ENCODE results near the gene ARVCF. TPM values are rescaled to one million over a fixed set of nuclear protein-coding genes. Genes with fewer than 3 reads are reported as not detected.

The ARVCF gene
- total RNA-seq, 4 donors from 2014 or later: 34.5 to 123 (median 111) TPM

- H3K36me3 ChIP-seq: peaks cover 40 to 47% of the 10 kb centered on the region in 2 donors
- intact Hi-C loops (cut with DNase I): no loop called here
Observed at GRCh38 chr22:20060700-20061480, 44.3 kb upstream of the ARVCF start.

GRCh38 chr22:20058989-20059770, 42.6 kb upstream of the ARVCF start:
- Histone ChIP-seq H3K4me1 (no peaks in the 10 kb centered on the region), H3K27ac (no peak overlapping the region), H3K4me3 (replicated peaks in 1 of 3) (no peak overlapping the region), H3K27me3 (no peaks in the 10 kb centered on the region), H3K9me3 (no peaks in the 10 kb centered on the region), H3K36me3 (peaks cover 43 to 45% of the 10 kb centered on the region in 2 donors)
- TF ChIP-seq CTCF (IDR thresholded peaks at IDR 0.05): no peak
- no peak for TF ChIP-seq POLR2A (IDR thresholded peaks at IDR 0.05)
- no peak for DNase-seq
- 91 to 95% methylated on average over 10 of the region's 10 CpGs for WGBS, 2 donors
- intact Hi-C loops (cut with DNase I): no loop called here

More at GRCh38 chr22:20060700-20061480, 44.3 kb upstream of the ARVCF start:
- WGBS, 2 donors: 89 to 91% methylated on average over 10 of the region's 10 CpGs
- TF ChIP-seq POLR2A (IDR thresholded peaks at IDR 0.05): no peak
- TF ChIP-seq CTCF (IDR thresholded peaks at IDR 0.05): no peak
- no peaks in the 10 kb centered on the region for H3K4me1 ChIP-seq
- no peak overlapping the region for H3K27ac ChIP-seq
- DNase-seq: no peak
- no peaks in the 10 kb centered on the region for H3K27me3 ChIP-seq
- H3K9me3 ChIP-seq: no peaks in the 10 kb centered on the region
- H3K4me3 ChIP-seq (replicated peaks in 1 of 3): no peak overlapping the region

- no peaks in the 10 kb centered on the region for H3K4me1 ChIP-seq
- H3K27me3 ChIP-seq: no peaks in the 10 kb centered on the region
- intact Hi-C loops (cut with DNase I): no loop called here
- no peak for TF ChIP-seq POLR2A (IDR thresholded peaks at IDR 0.05)
- no peak overlapping the region for H3K27ac ChIP-seq
- peaks cover 47 to 48% of the 10 kb centered on the region in 2 donors for H3K36me3 ChIP-seq
- no peaks in the 10 kb centered on the region for H3K9me3 ChIP-seq
- WGBS, 2 donors: 96 to 97% methylated on average over 13 of the region's 13 CpGs
- H3K4me3 ChIP-seq (replicated peaks in 1 of 3): no peak overlapping the region
- DNase-seq: no peak
Observed at GRCh38 chr22:20057596-20058268, 41.1 kb upstream of the ARVCF start.

- Histone ChIP-seq H3K27me3 (no peaks in the 10 kb centered on the region), H3K4me1 (no peaks in the 10 kb centered on the region), H3K27ac (no peak overlapping the region), H3K9me3 (no peaks in the 10 kb centered on the region), H3K4me3 (replicated peaks in 1 of 3) (no peak overlapping the region), H3K36me3 (peaks cover 43 to 47% of the 10 kb centered on the region in 2 donors)
- WGBS, 2 donors: 91 to 99% methylated on average over 9 to 16 of the region's 16 CpGs
- DNase-seq: no peak
- TF ChIP-seq POLR2A (IDR thresholded peaks at IDR 0.05) (no peak), CTCF (IDR thresholded peaks at IDR 0.05) (no peak)
- intact Hi-C loops (cut with DNase I): no loop called here
Observed at GRCh38 chr22:20056696-20057386, 40.2 kb upstream of the ARVCF start.

- Histone ChIP-seq H3K36me3 (peaks cover 36 to 41% of the 10 kb centered on the region in 2 donors), H3K27me3 (no peaks in the 10 kb centered on the region), H3K27ac (no peak overlapping the region), H3K9me3 (no peaks in the 10 kb centered on the region), H3K4me3 (replicated peaks in 1 of 3) (no peak overlapping the region), H3K4me1 (no peaks in the 10 kb centered on the region)
- no peak for DNase-seq
- intact Hi-C loops (cut with DNase I): no loop called here
- TF ChIP-seq POLR2A (IDR thresholded peaks at IDR 0.05) (no peak), CTCF (IDR thresholded peaks at IDR 0.05) (no peak)
- WGBS, 2 donors: 85 to 89% methylated on average over 10 of the region's 10 CpGs
Observed at GRCh38 chr22:20056161-20056560, 39.5 kb upstream of the ARVCF start.
